Measurements from ENCODE around the gene HS1BP3. TPM values are rescaled to one million over a fixed set of nuclear protein-coding genes. Genes with fewer than 3 reads are reported as not detected.

HS1BP3 gene
- total and polyA plus RNA-seq, 2 of the 13 experiments (the other 11 are each of a cell fraction or from before 2014, with no cell fraction given), result 15.2 to 22.0 TPM

DNA sequence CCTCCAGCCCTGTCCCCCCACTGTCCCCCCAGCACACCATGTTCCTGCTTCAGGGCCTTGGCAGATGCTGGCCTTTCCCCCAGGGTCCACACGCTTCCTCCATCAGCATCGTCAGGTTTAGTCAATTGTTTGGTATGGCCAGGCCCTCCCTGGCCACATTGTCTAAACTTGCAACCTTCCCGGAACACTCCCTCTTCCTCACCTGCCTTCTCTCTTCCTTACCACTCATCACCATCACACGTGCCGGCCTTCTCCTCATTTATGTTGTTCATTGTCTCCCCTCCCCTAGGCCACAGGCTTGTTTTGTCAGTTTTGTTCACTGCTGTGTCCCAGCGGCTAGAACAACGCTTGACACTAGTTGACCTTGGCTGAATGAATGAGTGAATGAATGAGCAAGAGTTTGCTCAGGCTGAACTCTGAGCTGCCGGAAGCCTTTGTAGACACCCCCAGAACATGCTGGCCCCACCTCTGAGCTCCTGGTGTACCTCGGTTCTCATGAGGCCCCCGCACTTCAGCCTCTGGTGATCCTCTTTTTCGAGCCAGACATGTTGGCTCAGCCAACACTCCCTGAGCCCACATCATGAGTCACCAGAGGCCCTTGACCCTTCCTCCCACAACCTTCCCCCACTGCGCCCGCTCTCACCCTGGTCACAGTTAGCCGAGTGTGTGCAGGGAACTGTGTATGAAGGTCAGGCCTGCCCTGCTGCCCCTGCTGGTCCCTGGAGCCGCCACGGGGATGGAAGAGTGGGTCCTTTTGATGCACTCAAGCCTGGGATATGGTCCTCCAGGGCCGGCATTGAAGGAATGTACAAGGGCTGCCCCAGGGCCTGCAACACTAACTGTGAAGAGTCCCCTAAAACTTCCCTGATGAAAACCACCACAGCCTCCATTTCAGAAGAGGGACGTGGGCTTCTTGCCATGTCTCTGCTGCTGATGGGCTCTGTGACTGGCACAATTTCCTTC, 57.5 kb downstream of the HS1BP3 start (continued):
- TF ChIP-seq, protein P1, sequence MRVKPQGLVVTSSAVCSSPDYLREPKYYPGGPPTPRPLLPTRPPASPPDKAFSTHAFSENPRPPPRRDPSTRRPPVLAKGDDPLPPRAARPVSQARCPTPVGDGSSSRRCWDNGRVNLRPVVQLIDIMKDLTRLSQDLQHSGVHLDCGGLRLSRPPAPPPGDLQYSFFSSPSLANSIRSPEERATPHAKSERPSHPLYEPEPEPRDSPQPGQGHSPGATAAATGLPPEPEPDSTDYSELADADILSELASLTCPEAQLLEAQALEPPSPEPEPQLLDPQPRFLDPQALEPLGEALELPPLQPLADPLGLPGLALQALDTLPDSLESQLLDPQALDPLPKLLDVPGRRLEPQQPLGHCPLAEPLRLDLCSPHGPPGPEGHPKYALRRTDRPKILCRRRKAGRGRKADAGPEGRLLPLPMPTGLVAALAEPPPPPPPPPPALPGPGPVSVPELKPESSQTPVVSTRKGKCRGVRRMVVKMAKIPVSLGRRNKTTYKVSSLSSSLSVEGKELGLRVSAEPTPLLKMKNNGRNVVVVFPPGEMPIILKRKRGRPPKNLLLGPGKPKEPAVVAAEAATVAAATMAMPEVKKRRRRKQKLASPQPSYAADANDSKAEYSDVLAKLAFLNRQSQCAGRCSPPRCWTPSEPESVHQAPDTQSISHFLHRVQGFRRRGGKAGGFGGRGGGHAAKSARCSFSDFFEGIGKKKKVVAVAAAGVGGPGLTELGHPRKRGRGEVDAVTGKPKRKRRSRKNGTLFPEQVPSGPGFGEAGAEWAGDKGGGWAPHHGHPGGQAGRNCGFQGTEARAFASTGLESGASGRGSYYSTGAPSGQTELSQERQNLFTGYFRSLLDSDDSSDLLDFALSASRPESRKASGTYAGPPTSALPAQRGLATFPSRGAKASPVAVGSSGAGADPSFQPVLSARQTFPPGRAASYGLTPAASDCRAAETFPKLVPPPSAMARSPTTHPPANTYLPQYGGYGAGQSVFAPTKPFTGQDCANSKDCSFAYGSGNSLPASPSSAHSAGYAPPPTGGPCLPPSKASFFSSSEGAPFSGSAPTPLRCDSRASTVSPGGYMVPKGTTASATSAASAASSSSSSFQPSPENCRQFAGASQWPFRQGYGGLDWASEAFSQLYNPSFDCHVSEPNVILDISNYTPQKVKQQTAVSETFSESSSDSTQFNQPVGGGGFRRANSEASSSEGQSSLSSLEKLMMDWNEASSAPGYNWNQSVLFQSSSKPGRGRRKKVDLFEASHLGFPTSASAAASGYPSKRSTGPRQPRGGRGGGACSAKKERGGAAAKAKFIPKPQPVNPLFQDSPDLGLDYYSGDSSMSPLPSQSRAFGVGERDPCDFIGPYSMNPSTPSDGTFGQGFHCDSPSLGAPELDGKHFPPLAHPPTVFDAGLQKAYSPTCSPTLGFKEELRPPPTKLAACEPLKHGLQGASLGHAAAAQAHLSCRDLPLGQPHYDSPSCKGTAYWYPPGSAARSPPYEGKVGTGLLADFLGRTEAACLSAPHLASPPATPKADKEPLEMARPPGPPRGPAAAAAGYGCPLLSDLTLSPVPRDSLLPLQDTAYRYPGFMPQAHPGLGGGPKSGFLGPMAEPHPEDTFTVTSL (CRISPR knock-in tag; IDR thresholded peaks at IDR 0.05; ENCODE audit: borderline replicate concordance), result peak; percentile 95
- TF ChIP-seq RFX1 (IDR thresholded peaks at IDR 0.05), result no peak
- TF ChIP-seq KLF6 (CRISPR knock-in tag; IDR thresholded peaks at IDR 0.05), result peak; percentile 96
- TF ChIP-seq GATAD2A (CRISPR knock-in tag; IDR thresholded peaks at IDR 0.05), result peak; percentile 99
- TF ChIP-seq ZNF776 (CRISPR knock-in tag; IDR thresholded peaks at IDR 0.05), result peak; percentile 92
- TF ChIP-seq SMARCE1 (IDR thresholded peaks at IDR 0.05; ENCODE audit: borderline replicate concordance), result peak; percentile 82; the same call in 1 of the 2 replicates
- TF ChIP-seq ZNF883 (CRISPR knock-in tag; IDR thresholded peaks at IDR 0.05; ENCODE audit: not compliant biosample characterization), result peak; percentile 96
- TF ChIP-seq NCOA2 (CRISPR knock-in tag; IDR thresholded peaks at IDR 0.05), result peak; percentile 100
- peak; percentile 79; the same call in 1 of the 2 replicates for TF ChIP-seq ZSCAN22 (CRISPR knock-in tag; IDR thresholded peaks at IDR 0.05)
- TF ChIP-seq, protein P2, sequence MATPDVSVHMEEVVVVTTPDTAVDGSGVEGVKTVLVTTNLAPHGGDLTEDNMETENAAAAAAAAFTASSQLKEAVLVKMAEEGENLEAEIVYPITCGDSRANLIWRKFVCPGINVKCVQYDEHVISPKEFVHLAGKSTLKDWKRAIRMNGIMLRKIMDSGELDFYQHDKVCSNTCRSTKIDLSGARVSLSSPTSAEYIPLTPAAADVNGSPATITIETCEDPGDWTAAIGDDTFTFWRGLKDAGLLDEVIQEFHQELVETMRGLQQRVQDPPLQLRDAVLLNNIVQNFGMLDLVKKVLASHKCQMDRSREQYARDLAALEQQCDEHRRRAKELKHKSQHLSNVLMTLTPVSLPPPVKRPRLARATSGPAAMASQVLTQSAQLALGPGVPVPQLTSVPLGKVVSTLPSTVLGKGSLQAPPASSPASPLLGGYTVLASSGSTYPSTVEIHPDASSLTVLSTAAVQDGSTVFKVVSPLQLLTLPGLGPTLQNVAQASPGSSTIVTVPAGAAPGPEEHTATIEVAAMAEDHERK (CRISPR knock-in tag; IDR thresholded peaks at IDR 0.05; ENCODE audit: low read depth), result peak; percentile 6; the same call in 1 of the 2 replicates
- peak; percentile 93 for TF ChIP-seq RCOR2 (CRISPR knock-in tag; IDR thresholded peaks at IDR 0.05)
- TF ChIP-seq, protein P3, sequence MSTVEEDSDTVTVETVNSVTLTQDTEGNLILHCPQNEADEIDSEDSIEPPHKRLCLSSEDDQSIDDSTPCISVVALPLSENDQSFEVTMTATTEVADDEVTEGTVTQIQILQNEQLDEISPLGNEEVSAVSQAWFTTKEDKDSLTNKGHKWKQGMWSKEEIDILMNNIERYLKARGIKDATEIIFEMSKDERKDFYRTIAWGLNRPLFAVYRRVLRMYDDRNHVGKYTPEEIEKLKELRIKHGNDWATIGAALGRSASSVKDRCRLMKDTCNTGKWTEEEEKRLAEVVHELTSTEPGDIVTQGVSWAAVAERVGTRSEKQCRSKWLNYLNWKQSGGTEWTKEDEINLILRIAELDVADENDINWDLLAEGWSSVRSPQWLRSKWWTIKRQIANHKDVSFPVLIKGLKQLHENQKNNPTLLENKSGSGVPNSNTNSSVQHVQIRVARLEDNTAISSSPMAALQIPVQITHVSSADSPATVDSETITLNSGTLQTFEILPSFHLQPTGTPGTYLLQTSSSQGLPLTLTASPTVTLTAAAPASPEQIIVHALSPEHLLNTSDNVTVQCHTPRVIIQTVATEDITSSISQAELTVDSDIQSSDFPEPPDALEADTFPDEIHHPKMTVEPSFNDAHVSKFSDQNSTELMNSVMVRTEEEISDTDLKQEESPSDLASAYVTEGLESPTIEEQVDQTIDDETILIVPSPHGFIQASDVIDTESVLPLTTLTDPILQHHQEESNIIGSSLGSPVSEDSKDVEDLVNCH (CRISPR knock-in tag; IDR thresholded peaks at IDR 0.05), result 0 out of 2 replicates have a peak, but pooled peaks have one; percentile 54
- TF ChIP-seq SP1 (IDR thresholded peaks at IDR 0.05), result no peak
- TF ChIP-seq SP1 (CRISPR knock-in tag; IDR thresholded peaks at IDR 0.05), result peak; percentile 68; the same call in 1 of the 2 replicates
- peak; percentile 72; the same call in 1 of the 2 replicates for TF ChIP-seq ZNF12 (CRISPR knock-in tag; IDR thresholded peaks at IDR 0.05)
- peak; percentile 99 for TF ChIP-seq ARNTL (CRISPR knock-in tag; IDR thresholded peaks at IDR 0.05)
- TF ChIP-seq POGZ (CRISPR knock-in tag; IDR thresholded peaks at IDR 0.05), result peak; percentile 94
- TF ChIP-seq TEAD3 (CRISPR knock-in tag; optimal IDR thresholded peaks at IDR 0.05; ENCODE audit: borderline replicate concordance), result peak; percentile 89
- TF ChIP-seq MTA3 (CRISPR knock-in tag; IDR thresholded peaks at IDR 0.05), result no peak
- peak; percentile 98 for TF ChIP-seq ZNF781 (CRISPR knock-in tag; IDR thresholded peaks at IDR 0.05; ENCODE audit: borderline replicate concordance, not compliant biosample characterization)

All from HepG2 (cell line).